Measurements from ENCODE around the gene ACP3.
"Not testable (repeated sequence)": the region's sequence is repeated elsewhere in the genome, so short reads cannot be mapped to it uniquely, and the experiment has no call there.

ACP3 gene

GRCh38 chr3:132395126-132395525 is 77.9 kb downstream of the ACP3 start:
- H3K4me3 ChIP-seq (ENCODE audit: low read depth, low read length): no peak overlapping the region
- no peak for TF ChIP-seq CTCF (IDR thresholded peaks at IDR 0.05; ENCODE audit: borderline replicate concordance, insufficient read depth, low read depth, low read length)

- no peak for TF ChIP-seq CTCF (IDR thresholded peaks at IDR 0.05; ENCODE audit: borderline replicate concordance, insufficient read depth, low read depth, low read length)
Measured at GRCh38 chr3:132396255-132396654, 79.0 kb downstream of the ACP3 start.

DNA sequence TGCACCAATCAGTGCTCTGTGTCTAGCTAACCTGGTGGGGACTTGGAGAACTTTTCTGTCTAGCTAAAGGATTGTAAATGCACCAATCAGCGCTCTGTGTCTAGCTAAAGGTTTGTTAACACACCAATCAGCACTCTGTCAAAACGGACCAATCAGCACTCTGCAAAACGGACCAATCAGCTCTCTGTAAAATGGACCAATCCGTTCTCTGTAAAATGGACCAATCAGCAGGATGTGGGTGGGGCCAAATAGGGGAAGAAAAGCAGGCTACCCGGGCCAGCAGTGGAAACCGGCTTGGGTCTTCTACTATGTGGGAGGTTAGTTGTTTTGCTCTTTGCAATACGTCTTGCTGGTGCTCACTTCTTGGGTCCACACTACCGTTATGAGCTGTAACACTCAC is 79.6 kb downstream of the ACP3 start:
- not testable (repeated sequence) for H3K4me3 ChIP-seq (ENCODE audit: low read depth, low read length)

More at GRCh38 chr3:132396255-132396654, 79.0 kb downstream of the ACP3 start:
- H3K4me3 ChIP-seq (ENCODE audit: low read depth, low read length): no peak overlapping the region

- no peak overlapping the region for H3K4me3 ChIP-seq (ENCODE audit: low read depth, low read length)
- peak; percentile 71 for TF ChIP-seq CTCF (IDR thresholded peaks at IDR 0.05; ENCODE audit: borderline replicate concordance, insufficient read depth, low read depth, low read length)
Measured at GRCh38 chr3:132399054-132399929, 82.1 kb downstream of the ACP3 start.

GRCh38 chr3:132401255-132401654 is 84.0 kb downstream of the ACP3 start:
- TF ChIP-seq CTCF (IDR thresholded peaks at IDR 0.05; ENCODE audit: borderline replicate concordance, insufficient read depth, low read depth, low read length): no peak
- no peak overlapping the region for H3K4me3 ChIP-seq (ENCODE audit: low read depth, low read length)

- TF ChIP-seq CTCF (IDR thresholded peaks at IDR 0.05; ENCODE audit: borderline replicate concordance, insufficient read depth, low read depth, low read length): no peak
- H3K4me3 ChIP-seq (ENCODE audit: low read depth, low read length): no peak overlapping the region
Measured at GRCh38 chr3:132404276-132404675, 87.1 kb downstream of the ACP3 start.

DNA sequence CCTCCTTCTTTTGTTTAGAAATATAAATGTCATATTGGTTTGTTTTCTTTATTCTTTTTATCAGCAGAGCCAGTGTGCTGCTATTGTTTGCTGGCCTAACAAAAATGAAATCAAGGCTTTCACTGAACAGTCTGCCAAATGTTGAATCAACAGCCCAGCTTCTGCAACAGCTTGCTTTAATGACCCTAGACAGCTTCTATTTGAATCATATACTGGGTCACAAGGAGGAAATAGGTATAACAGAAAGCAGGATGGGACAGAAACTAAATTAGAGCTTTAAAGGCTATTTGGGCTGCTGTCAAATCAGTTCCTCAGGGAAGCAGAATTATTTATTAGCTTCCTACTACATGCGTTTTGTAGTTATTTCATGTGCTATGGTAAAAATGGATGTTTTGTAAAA is 88.0 kb downstream of the ACP3 start:
- TF ChIP-seq CTCF (IDR thresholded peaks at IDR 0.05; ENCODE audit: borderline replicate concordance, insufficient read depth, low read depth, low read length): no peak
- no peak overlapping the region for H3K4me3 ChIP-seq (ENCODE audit: low read depth, low read length)

All from GM12875 (cell line).